Endothelial cell of umbilical vein (primary cell): ENCODE results near the gene FOXN1. TPM values are rescaled to one million over a fixed set of nuclear protein-coding genes. Genes with fewer than 3 reads are reported as not detected.

ENCODE experiments used
- BruUV-seq: library from RNA; stranded (reverse); fragments of 400-500 nt; replicated peaks from 2 replicates; lab custom pipeline; 2021; lab: Mats Ljungman, UMichigan
- CTCF ChIA-PET: fragments of 300-600, 350-600 bp; sonication (Branson Sonifier 250); formaldehyde crosslinking; loops from one replicate; lab custom pipeline; 2021; ENCODE audit warnings: antibody characterized with exemption, inconsistent platforms; lab: Charles Lee
- POLR2A ChIA-PET: fragments of 300-600, 350-600 bp; sonication (Branson Sonifier 250); formaldehyde crosslinking; loops from one replicate; lab custom pipeline; 2021; ENCODE audit warnings: antibody characterized with exemption, inconsistent platforms; lab: Charles Lee
- DNase-seq: peaks from one replicate; pipeline ENCODE4 v3.0.0-alpha.2; 2011; ENCODE audit warnings: low read depth, low spot score
- FAIRE-seq: peaks from 2 replicates; lab custom pipeline; 2011; peaks lifted over from hg19 to GRCh38; lab: Jason Lieb, UNC
- H2AFZ ChIP-seq: 2 replicates; pipeline ENCODE4 v1.6.0; 2012; ENCODE audit warnings: low read depth, low read length, control low read depth, inconsistent platforms
- H3K27ac ChIP-seq: 2 replicates; pipeline ENCODE4 v1.5.1; 2011; ENCODE audit warnings: low read depth, mild to moderate bottlenecking, control low read depth, low read length, moderate library complexity; ENCODE audit not compliant: insufficient read depth
- H3K27me3 ChIP-seq, 2 experiments: 2 replicates each; pipeline versions ENCODE4 v1.6.0 to v1.6.1; 2011; ENCODE audit warnings: low read length in 2 of 2, mixed read lengths in 1 of 2; ENCODE audit not compliant: control insufficient read depth in 2 of 2, insufficient read depth in 2 of 2
- H3K36me3 ChIP-seq, 2 experiments: 2 replicates in 1 of 2; 3 replicates in 1 of 2; pipeline ENCODE4 v1.5.1; 2011; ENCODE audit warnings: low read length in 2 of 2, mild to moderate bottlenecking in 1 of 2, moderate library complexity in 1 of 2; ENCODE audit not compliant: control insufficient read depth in 2 of 2, insufficient read depth in 2 of 2; ENCODE audit errors: extremely low read depth in 1 of 2
- H3K4me1 ChIP-seq: 3 replicates; pipeline ENCODE4 v1.5.1; 2011; ENCODE audit warnings: mild to moderate bottlenecking, low read length; ENCODE audit not compliant: control insufficient read depth, insufficient read depth; ENCODE audit errors: extremely low read depth
- H3K4me2 ChIP-seq: 2 replicates; pipeline ENCODE4 v1.6.1; 2011; ENCODE audit warnings: low read length, control low read depth, mixed read lengths; ENCODE audit not compliant: insufficient read depth
- H3K4me3 ChIP-seq, 3 experiments: fragments of 200-600 bp in 1 of 3; sonication (generic), shearing (Covaris generic) in 1 of 3; replicated peaks in 1 of 3; 2 replicates each; pipeline ENCODE4 v1.5.1; 2011 to 2016; ENCODE audit warnings: control low read depth in 3 of 3, low read length in 3 of 3, mild to moderate bottlenecking in 2 of 3, inconsistent platforms in 1 of 3, low read depth in 1 of 3, moderate library complexity in 1 of 3; ENCODE audit not compliant: insufficient read depth in 1 of 3
- H3K79me2 ChIP-seq: 2 replicates; pipeline ENCODE4 v1.6.0; 2012; ENCODE audit warnings: low read length, inconsistent platforms; ENCODE audit not compliant: control insufficient read depth, insufficient read depth
- H3K9ac ChIP-seq: replicated peaks from 2 replicates; pipeline ENCODE3; 2011; ENCODE audit warnings: low read length, control low read depth; ENCODE audit not compliant: insufficient read depth; ENCODE audit errors: extremely low read depth
- H3K9me1 ChIP-seq: replicated peaks from 3 replicates; pipeline ENCODE4 v1.6.0; 2011; ENCODE audit warnings: mild to moderate bottlenecking, low read length; ENCODE audit not compliant: control insufficient read depth, insufficient read depth; ENCODE audit errors: extremely low read depth
- H3K9me3 ChIP-seq: replicated peaks from 2 replicates; pipeline ENCODE4 v1.5.1; 2012; ENCODE audit warnings: low read length, inconsistent platforms; ENCODE audit not compliant: control insufficient read depth, insufficient read depth
- H4K20me1 ChIP-seq: replicated peaks from 2 replicates; pipeline ENCODE3; 2011; ENCODE audit warnings: mild to moderate bottlenecking, low read length; ENCODE audit not compliant: control insufficient read depth, insufficient read depth; ENCODE audit errors: extremely low read depth
- CTCF ChIP-seq, 2 donors: IDR thresholded peaks; 1 replicate in 1 of 2; 2 replicates in 1 of 2; pipeline ENCODE4 v1.5.1; 2011; ENCODE audit warnings: low read length in 2 of 2, mild to moderate bottlenecking in 2 of 2, moderate library complexity in 2 of 2, control low read depth in 1 of 2, inconsistent platforms in 1 of 2, low read depth in 1 of 2; ENCODE audit not compliant: insufficient read depth in 1 of 2; ENCODE audit errors: extremely low read depth in 1 of 2
- EZH2 ChIP-seq: IDR thresholded peaks from 2 replicates; pipeline ENCODE4 v1.6.1; 2012; ENCODE audit warnings: borderline replicate concordance, low read depth, mild to moderate bottlenecking, moderate library complexity, low read length, inconsistent platforms; ENCODE audit not compliant: severe bottlenecking
- FOS ChIP-seq: IDR thresholded peaks from 2 replicates; pipeline ENCODE4 v1.6.1; 2011; ENCODE audit warnings: mild to moderate bottlenecking, low read length, moderate library complexity, borderline replicate concordance; ENCODE audit not compliant: insufficient read depth
- GATA2 ChIP-seq: IDR thresholded peaks from 2 replicates; pipeline ENCODE4 v1.7.0; 2011; ENCODE audit warnings: low read depth, mild to moderate bottlenecking, moderate library complexity, mixed read lengths, low read length; ENCODE audit not compliant: insufficient read length, insufficient read depth
- JUN ChIP-seq: IDR thresholded peaks from 2 replicates; pipeline ENCODE4 v1.6.1; 2011; ENCODE audit warnings: borderline replicate concordance, low read depth; ENCODE audit not compliant: insufficient read length, insufficient read depth
- MAX ChIP-seq: IDR thresholded peaks from 2 replicates; pipeline ENCODE4 v1.6.1; 2011; ENCODE audit not compliant: insufficient read depth, insufficient read length
- MYC ChIP-seq: IDR thresholded peaks from one replicate; pipeline ENCODE4 v1.6.1; 2011; ENCODE audit warnings: mild to moderate bottlenecking, low read depth, low read length
- POLR2A ChIP-seq: IDR thresholded peaks from 2 replicates; pipeline ENCODE4 v1.6.1; 2012; ENCODE audit warnings: low read depth, mild to moderate bottlenecking, control low read depth, low read length
- POLR2AphosphoS5 ChIP-seq: IDR thresholded peaks from 2 replicates; pipeline ENCODE4 v1.6.1; 2012; ENCODE audit warnings: low read depth, mild to moderate bottlenecking, control low read depth, low read length, moderate library complexity; ENCODE audit not compliant: insufficient read depth
- dilution Hi-C: fragments of 300-500 bp; cut with MboI; formaldehyde crosslinking; loops from one replicate; pipeline ENCODE4 v1.15.0; 2019; ENCODE audit warnings: low sequenced_read_pairs; ENCODE audit not compliant: extremely low pct_ligation_motif_present
- intact Hi-C: fragments of 100-400 bp; cut with micrococcal nuclease; formaldehyde crosslinking; loops from one replicate; pipeline ENCODE4 v1.10.0; 2022
- polyA plus RNA-seq, 4 experiments: library from polyadenylated mRNA; depleted of rRNA in 3 of 4; stranded (reverse) in 3 of 4; unstranded in 1 of 4; fragments of >200 nt; gene quantifications; 2 replicates each; pipeline versions ENCODE4 v1.2.1 to v1.2.3, GENCODE V29; 2011 to 2012; ENCODE audit warnings: missing spikeins in 1 of 4
- total RNA-seq: library from RNA; stranded (reverse); gene quantifications from 2 replicates; pipeline ENCODE4 v1.2.3, GENCODE V29; 2021

Gene FOXN1
- total and polyA plus RNA-seq, 2 donors (not counting 3 experiments of a cell fraction or from before 2014, with no cell fraction given) = not detected

GRCh38 chr17:28499364-28499664 is 6.8 kb upstream of the FOXN1 start:
- no peak overlapping the region for H3K9ac ChIP-seq

More at GRCh38 chr17:28499364-28499664, 6.8 kb upstream of the FOXN1 start:
- intact Hi-C loops = no loop called here
- H3K9me1 ChIP-seq = no peaks in the 10 kb centered on the region
- DNase-seq (no peak), FAIRE-seq (no peak)
- ChIA-PET POLR2A (no interaction called here), CTCF (no interaction called here)
- H4K20me1 ChIP-seq = no peaks in the 10 kb centered on the region
- BruUV-seq = no TSS peak
- H3K4me3 ChIP-seq = no peak overlapping the region
- dilution Hi-C loops = no loop called here
- no peaks in the 10 kb centered on the region for H3K9me3 ChIP-seq
- H3K4me2 ChIP-seq = no peak overlapping the region
- H3K4me1 ChIP-seq = no peaks in the 10 kb centered on the region
- H3K36me3 ChIP-seq = no peaks in the 10 kb centered on the region
- peaks cover 0 to 15% of the 10 kb centered on the region in 2 experiments for H3K27me3 ChIP-seq
- no peaks in the 10 kb centered on the region for H3K79me2 ChIP-seq
- no peak overlapping the region for H2AFZ ChIP-seq
- no peak overlapping the region for H3K27ac ChIP-seq
- no peak for TF ChIP-seq POLR2A
- no peak for TF ChIP-seq CTCF (IDR thresholded peaks at IDR 0.05; ENCODE audit: extremely low read depth in 1 of 2, insufficient read depth in 1 of 2, low read depth in 1 of 2, low read length in 2 of 2)
- TF ChIP-seq JUN = no peak
- TF ChIP-seq GATA2 = no peak
- no peak for TF ChIP-seq MAX
- no peak for TF ChIP-seq FOS
- no peak for TF ChIP-seq POLR2AphosphoS5
- TF ChIP-seq EZH2 = no peak
- no peak for TF ChIP-seq MYC
